HCT116 (cell line): ENCODE results near the gene FXYD6. TPM values are rescaled to one million over a fixed set of nuclear protein-coding genes. Genes with fewer than 3 reads are reported as not detected.

Source experiments
- ATAC-seq: fragments of 200-7000 bp; cut with Tn5 transposase; 2 replicates; pipeline ENCODE4 v1.9.1; 2020; ENCODE audit warnings: mild to moderate bottlenecking, moderate library complexity
- BruUV-seq: library from RNA; stranded (reverse); fragments of 400-500 nt; replicated peaks from 2 replicates; lab custom pipeline; 2021; lab: Mats Ljungman, UMichigan
- CTCF ChIA-PET: fragments of 300-600 bp; sonication (Branson Sonifier 250); formaldehyde crosslinking; loops from one replicate; lab custom pipeline; 2021; ENCODE audit warnings: antibody characterized with exemption; lab: Charles Lee
- POLR2A ChIA-PET: fragments of 300-600, 350-600 bp; sonication (Branson Sonifier 250); formaldehyde crosslinking; loops from one replicate; lab custom pipeline; 2021; ENCODE audit warnings: antibody characterized with exemption; lab: Charles Lee
- RAD21 ChIA-PET, 2 experiments: fragments of 300-600 bp; sonication (Branson Sonifier 250); formaldehyde crosslinking; loops; one replicate each; lab custom pipeline; 2023; ENCODE audit warnings: low total read pairs in 2 of 2; ENCODE audit not compliant: uncharacterized antibody in 2 of 2, unreplicated experiment in 2 of 2, low non-redundant PET in 1 of 2; lab: Charles Lee
- DNase-seq: peaks from one replicate; pipeline ENCODE4 v3.0.0-alpha.2; 2010; ENCODE audit warnings: low read depth, low spot score
- H2AFZ ChIP-seq: fragments of 200-600 bp; shearing (Covaris generic), sonication (generic); 2 replicates; pipeline ENCODE4 v1.6.1; 2017; ENCODE audit warnings: low read depth, mixed run types, mixed read lengths, antibody characterized with exemption, low read length; ENCODE audit not compliant: poor library complexity, severe bottlenecking
- H3K27ac ChIP-seq: 2 replicates; pipeline ENCODE4 v1.5.1; 2012; ENCODE audit warnings: low read depth, low read length
- H3K27me3 ChIP-seq: fragments of 200-600 bp; sonication (generic); 2 replicates; pipeline ENCODE4 v1.6.1; 2016; ENCODE audit warnings: mixed run types, low read length, mixed read lengths; ENCODE audit not compliant: insufficient read depth
- H3K36me3 ChIP-seq, 2 experiments: fragments of 200-500 bp in 1 of 2; fragments of 200-600 bp in 1 of 2; sonication (Bioruptor generic) in 1 of 2; sonication (generic) in 1 of 2; 2 replicates each; pipeline versions ENCODE4 v1.5.1 to v1.6.1; 2014 to 2016; ENCODE audit warnings: low read length in 2 of 2, inconsistent platforms in 1 of 2, mixed read lengths in 1 of 2, mixed run types in 1 of 2; ENCODE audit not compliant: insufficient read depth in 2 of 2, control insufficient read depth in 1 of 2
- H3K4me1 ChIP-seq, 2 experiments: fragments of 200-600 bp in 1 of 2; sonication (generic) in 1 of 2; 2 replicates each; pipeline versions ENCODE4 v1.5.1 to v1.6.1; 2012 to 2017; ENCODE audit warnings: low read length in 2 of 2, inconsistent platforms in 1 of 2, mild to moderate bottlenecking in 1 of 2, mixed read lengths in 1 of 2, mixed run types in 1 of 2, moderate library complexity in 1 of 2; ENCODE audit not compliant: insufficient read depth in 2 of 2, control insufficient read depth in 1 of 2
- H3K4me2 ChIP-seq: fragments of 200-600 bp; sonication (generic); 2 replicates; pipeline ENCODE4 v1.6.1; 2017; ENCODE audit warnings: mixed run types, low read length, mixed read lengths
- H3K4me3 ChIP-seq, 2 experiments: fragments of 200-600 bp in 1 of 2; sonication (generic) in 1 of 2; replicated peaks in 1 of 2; 2 replicates each; pipeline ENCODE4 v1.5.1; 2011 to 2016; ENCODE audit warnings: low read length in 2 of 2, control low read depth in 1 of 2, low read depth in 1 of 2, mild to moderate bottlenecking in 1 of 2, mixed read lengths in 1 of 2, mixed run types in 1 of 2
- H3K79me2 ChIP-seq: fragments of 200-600 bp; sonication (generic); 2 replicates; pipeline ENCODE4 v1.6.1; 2017; ENCODE audit warnings: mild to moderate bottlenecking, mixed run types, low read length, moderate library complexity, mixed read lengths; ENCODE audit not compliant: insufficient read depth
- H3K9ac ChIP-seq: fragments of 200-600 bp; sonication (generic); 2 replicates; pipeline ENCODE4 v1.6.1; 2016; ENCODE audit warnings: low read length, mixed read lengths
- H3K9me2 ChIP-seq: fragments of 200-600 bp; sonication (generic), shearing (Covaris generic); 2 replicates; pipeline ENCODE4 v1.6.1; 2017; ENCODE audit warnings: mixed run types, mild to moderate bottlenecking, moderate library complexity; ENCODE audit not compliant: insufficient read depth
- H3K9me3 ChIP-seq, 2 experiments: fragments of 200-500 bp in 1 of 2; fragments of 200-600 bp in 1 of 2; sonication (Bioruptor generic) in 1 of 2; sonication (generic) in 1 of 2; 2 replicates each; pipeline ENCODE4 v1.6.1; 2014 to 2017; ENCODE audit warnings: low read length in 2 of 2, mixed read lengths in 2 of 2, inconsistent platforms in 1 of 2, low read depth in 1 of 2, mild to moderate bottlenecking in 1 of 2, mixed run types in 1 of 2, moderate library complexity in 1 of 2; ENCODE audit not compliant: control insufficient read depth in 1 of 2, insufficient read depth in 1 of 2
- H4K20me1 ChIP-seq: fragments of 200-600 bp; sonication (generic), shearing (Covaris generic); 2 replicates; pipeline ENCODE4 v1.6.1; 2017; ENCODE audit warnings: mixed run types, mild to moderate bottlenecking, moderate library complexity; ENCODE audit not compliant: insufficient read depth
- CEBPB ChIP-seq: IDR thresholded peaks from 2 replicates; pipeline ENCODE4 v1.6.1; 2012; ENCODE audit warnings: low read depth
- CTCF ChIP-seq, 3 experiments: fragments of 200-600 bp in 1 of 3; sonication (generic) in 1 of 3; IDR thresholded peaks in 2 of 3; conservative IDR thresholded peaks in 1 of 3; 2 replicates each; pipeline ENCODE4 v1.5.1; 2012 to 2017; ENCODE audit warnings: low read depth in 2 of 3, low read length in 2 of 3, antibody characterized with exemption in 1 of 3, borderline replicate concordance in 1 of 3, control low read depth in 1 of 3, mild to moderate bottlenecking in 1 of 3, mixed read lengths in 1 of 3, mixed run types in 1 of 3, moderate library complexity in 1 of 3; ENCODE audit not compliant: insufficient read depth in 1 of 3
- EGR1 ChIP-seq: IDR thresholded peaks from 2 replicates; pipeline ENCODE4 v1.6.1; 2012; ENCODE audit warnings: low read depth
- ELF1 ChIP-seq: IDR thresholded peaks from 2 replicates; pipeline ENCODE4 v1.6.1; 2012; ENCODE audit warnings: low read depth, borderline replicate concordance
- EZH2 ChIP-seq: fragments of 200-600 bp; sonication (generic); IDR thresholded peaks from 2 replicates; pipeline ENCODE4 v1.6.1; 2017; ENCODE audit warnings: antibody characterized with exemption, mixed run types
- JUND ChIP-seq: IDR thresholded peaks from 2 replicates; pipeline ENCODE4 v1.6.1; 2012
- MAX ChIP-seq: IDR thresholded peaks from 2 replicates; pipeline ENCODE4 v1.6.1; 2012
- POLR2AphosphoS5 ChIP-seq: IDR thresholded peaks from 2 replicates; pipeline ENCODE4 v1.6.1; 2011; ENCODE audit warnings: mild to moderate bottlenecking, low read depth, low read length, moderate library complexity
- RAD21 ChIP-seq: IDR thresholded peaks from 2 replicates; pipeline ENCODE4 v1.6.1; 2012; ENCODE audit warnings: low read depth, mild to moderate bottlenecking
- REST ChIP-seq: IDR thresholded peaks from 2 replicates; pipeline ENCODE4 v1.6.1; 2012; ENCODE audit warnings: low read depth
- SP1 ChIP-seq: IDR thresholded peaks from 2 replicates; pipeline ENCODE4 v1.6.1; 2012; ENCODE audit warnings: low read depth
- SRF ChIP-seq: IDR thresholded peaks from 2 replicates; pipeline ENCODE4 v1.6.1; 2012; ENCODE audit warnings: low read depth
- TCF7L2 ChIP-seq: IDR thresholded peaks from 2 replicates; pipeline ENCODE4 v1.7.0; 2011; ENCODE audit warnings: borderline replicate concordance, inconsistent platforms; ENCODE audit not compliant: insufficient read depth, insufficient read length; ENCODE audit errors: extremely low read depth
- YY1 ChIP-seq: IDR thresholded peaks from 2 replicates; pipeline ENCODE4 v1.6.1; 2011; ENCODE audit warnings: low read length, low read depth, moderate library complexity, mild to moderate bottlenecking; ENCODE audit not compliant: insufficient replicate concordance; ENCODE audit errors: extremely low read depth
- ZBTB33 ChIP-seq: IDR thresholded peaks from 2 replicates; pipeline ENCODE4 v1.6.1; 2011; ENCODE audit warnings: mild to moderate bottlenecking, low read length, moderate library complexity; ENCODE audit not compliant: insufficient replicate concordance; ENCODE audit errors: extremely low read depth
- ZFX ChIP-seq: fragments of 450-650 bp; IDR thresholded peaks from 2 replicates; pipeline ENCODE4 v1.6.1; 2017
- ZNF274 ChIP-seq: fragments of 200-500 bp; sonication (Bioruptor generic); IDR thresholded peaks from 2 replicates; pipeline ENCODE4 v1.6.1; 2014; ENCODE audit warnings: mild to moderate bottlenecking, low read depth, low read length, inconsistent platforms
- intact Hi-C: fragments of 100-400 bp; cut with micrococcal nuclease; formaldehyde crosslinking; loops from 2 replicates; pipeline ENCODE4 v1.10.0; 2022
- total RNA-seq: library from RNA; stranded (reverse); gene quantifications from one replicate; pipeline ENCODE4 v1.2.1, GENCODE V29; 2021; ENCODE audit not compliant: unreplicated experiment

The FXYD6 gene
- total RNA-seq, 1 experiment from 2014 or later = 2.5 TPM

- CTCF ChIA-PET = no interaction called here
- no peak overlapping the region for H3K4me2 ChIP-seq
- no peak overlapping the region for H2AFZ ChIP-seq
- TF ChIP-seq CTCF (IDR thresholded peaks at IDR 0.05 in 2 of 3, conservative IDR thresholded peaks at IDR 0.05 in 1 of 3; ENCODE audit: borderline replicate concordance in 1 of 3, insufficient read depth in 1 of 3, low read depth in 2 of 3, low read length in 2 of 3) = no peak
- TF ChIP-seq SP1 = no peak
- no peak for TF ChIP-seq SRF
- TF ChIP-seq POLR2AphosphoS5 = no peak
- no peak for TF ChIP-seq EZH2
- no peak for TF ChIP-seq ELF1
- TF ChIP-seq JUND = no peak
- no peak for TF ChIP-seq ZBTB33
- no peak for TF ChIP-seq RAD21
- TF ChIP-seq YY1 = no peak
- TF ChIP-seq ZNF274 = no peak
- TF ChIP-seq ZFX = no peak
- TF ChIP-seq MAX = no peak
- no peak for TF ChIP-seq REST
- TF ChIP-seq EGR1 = no peak
- no peak for TF ChIP-seq CEBPB
- TF ChIP-seq TCF7L2 = no peak
- POLR2A ChIA-PET = no interaction called here
- DNase-seq (no peak), ATAC-seq (no peak)
- RAD21 ChIA-PET = no interaction called here
- H3K36me3 ChIP-seq = no peaks in the 10 kb centered on the region
- no peak overlapping the region for H3K4me3 ChIP-seq
- H3K4me1 ChIP-seq = peaks cover 5% of the 10 kb centered on the region in 2 experiments; a peak in 3 of 4 replicates
- no peaks in the 10 kb centered on the region for H3K9me2 ChIP-seq
- no TSS peak for BruUV-seq
- H3K27me3 ChIP-seq = peaks cover 37% of the 10 kb centered on the region; the same call in 1 of the 2 replicates
- intact Hi-C loops = no loop called here
- H3K9ac ChIP-seq = no peak overlapping the region
- no peak overlapping the region for H3K27ac ChIP-seq
- H4K20me1 ChIP-seq = no peaks in the 10 kb centered on the region
- H3K9me3 ChIP-seq = no peaks in the 10 kb centered on the region
- H3K79me2 ChIP-seq = no peaks in the 10 kb centered on the region
Observed at GRCh38 chr11:117871784-117872183, 4.7 kb downstream of the FXYD6 start.
